Esophagus squamous epithelium (tissue), 5 donors: ENCODE data around the gene XPO1. TPM values are rescaled to one million over a fixed set of nuclear protein-coding genes. Genes with fewer than 3 reads are reported as not detected.

Experiments
- DNase-seq: peaks from one replicate; lab custom pipeline; 2025; lab: John Stamatoyannopoulos, UW
- H3K27ac ChIP-seq, 4 donors: fragments of 200-600 bp; sonication (generic); one replicate each; pipeline ENCODE4 v1.5.1; 2016 to 2019; ENCODE audit warnings: mild to moderate bottlenecking in 1 of 4
- H3K27me3 ChIP-seq, 4 donors: fragments of 200-600 bp; sonication (generic); 1 replicate in 3 of 4; 2 replicates in 1 of 4; pipeline versions ENCODE4 v1.5.1 to v1.6.0; 2017 to 2021; ENCODE audit warnings: antibody characterized with exemption in 1 of 4
- H3K36me3 ChIP-seq, 3 donors: fragments of 200-600 bp; sonication (generic); one replicate each; pipeline ENCODE4 v1.5.1; 2016 to 2019
- H3K4me1 ChIP-seq, 3 donors: fragments of 200-600 bp; sonication (generic); one replicate each; pipeline ENCODE4 v1.5.1; 2017 to 2019
- H3K4me3 ChIP-seq, 4 donors: fragments of 200-600 bp; sonication (generic); 1 replicate in 3 of 4; 2 replicates in 1 of 4; pipeline ENCODE4 v1.5.1; 2016 to 2019; ENCODE audit warnings: mild to moderate bottlenecking in 2 of 4, moderate library complexity in 1 of 4
- H3K9me3 ChIP-seq, 3 donors: fragments of 200-600 bp; sonication (generic); one replicate each; pipeline ENCODE4 v1.5.1; 2016 to 2019
- CTCF ChIP-seq, 6 experiments: fragments of 450-650 bp in 4 of 6; fragments of 200-600 bp in 2 of 6; sonication (generic) in 2 of 6; IDR thresholded peaks; one replicate each; pipeline ENCODE4 v1.5.1; 2016 to 2019; ENCODE audit warnings: antibody characterized with exemption in 6 of 6, mild to moderate bottlenecking in 4 of 6, moderate library complexity in 4 of 6
- POLR2A ChIP-seq, 4 donors: fragments of 450-650 bp; IDR thresholded peaks; one replicate each; pipeline ENCODE4 v1.6.1; 2017; ENCODE audit warnings: antibody characterized with exemption in 4 of 4, mild to moderate bottlenecking in 4 of 4, moderate library complexity in 3 of 4
- WGBS, 2 donors: methylation state at CpG; one replicate each; pipeline ENCODE4 v1.1.5; 2018; 5-methylcytosine and 5-hydroxymethylcytosine counted together
- intact Hi-C: fragments of 100-400 bp; cut with DNase I; formaldehyde crosslinking; loops from one replicate; pipeline ENCODE4 v1.15.0; 2022
- total RNA-seq, 4 donors: library from RNA; depleted of rRNA; stranded (reverse); fragments of >200 nt; gene quantifications; one replicate each; pipeline ENCODE4 v1.1.0, GENCODE V29; 2016
- donor health status: DM: yes; HTN: yes; CAD: no.

XPO1 gene
- total RNA-seq, 4 donors from 2014 or later: 46.5 to 138 (median 104) TPM

GRCh38 chr2:61557381-61557780 is 19.2 kb upstream of the XPO1 start:
- no peak overlapping the region for H3K27ac ChIP-seq
- no peak for TF ChIP-seq CTCF (IDR thresholded peaks at IDR 0.05)
- TF ChIP-seq POLR2A (IDR thresholded peaks at IDR 0.05): no peak
- DNase-seq: no peak
- H3K36me3 ChIP-seq: no peaks in the 10 kb centered on the region
- intact Hi-C loops: no loop called here
- H3K4me1 ChIP-seq: no peaks in the 10 kb centered on the region
- H3K4me3 ChIP-seq: no peak overlapping the region
- no peaks in the 10 kb centered on the region for H3K9me3 ChIP-seq
- no peaks in the 10 kb centered on the region for H3K27me3 ChIP-seq
- 61 to 63% methylated on average over 6 of the region's 6 CpGs for WGBS, 2 donors

- no peaks in the 10 kb centered on the region for H3K9me3 ChIP-seq
- WGBS, 2 donors: 80 to 83% methylated on average over 1 of the region's 1 CpG
- H3K27ac ChIP-seq: no peak overlapping the region
- intact Hi-C loops: no loop called here
- no peak overlapping the region for H3K4me3 ChIP-seq
- no peaks in the 10 kb centered on the region for H3K27me3 ChIP-seq
- DNase-seq: no peak
- TF ChIP-seq CTCF (IDR thresholded peaks at IDR 0.05) (no peak), POLR2A (IDR thresholded peaks at IDR 0.05) (no peak)
- H3K36me3 ChIP-seq: no peaks in the 10 kb centered on the region
- no peaks in the 10 kb centered on the region for H3K4me1 ChIP-seq
These were observed 16.4 kb upstream of the XPO1 start for GRCh38 chr2:61554604-61555003.

- no peak overlapping the region for H3K4me3 ChIP-seq
- no peak overlapping the region for H3K27ac ChIP-seq
- TF ChIP-seq POLR2A (IDR thresholded peaks at IDR 0.05) (no peak), CTCF (IDR thresholded peaks at IDR 0.05) (no peak)
- intact Hi-C loops: no loop called here
- no peaks in the 10 kb centered on the region for H3K9me3 ChIP-seq
- H3K4me1 ChIP-seq: no peaks in the 10 kb centered on the region
- no peaks in the 10 kb centered on the region for H3K27me3 ChIP-seq
- H3K36me3 ChIP-seq: no peaks in the 10 kb centered on the region
- WGBS, 2 donors: 79 to 82% methylated on average over 5 of the region's 5 CpGs
- DNase-seq: no peak
These were observed 12.4 kb upstream of the XPO1 start for GRCh38 chr2:61550375-61551209.

GRCh38 chr2:61549546-61549945 is 11.4 kb upstream of the XPO1 start:
- intact Hi-C loops: no loop called here
- 91 to 100% methylated on average over 2 of the region's 2 CpGs for WGBS, 2 donors

More at GRCh38 chr2:61549546-61549945, 11.4 kb upstream of the XPO1 start:
- Histone ChIP-seq H3K4me3 (no peak overlapping the region), H3K4me1 (no peaks in the 10 kb centered on the region), H3K9me3 (no peaks in the 10 kb centered on the region), H3K27me3 (no peaks in the 10 kb centered on the region), H3K36me3 (no peaks in the 10 kb centered on the region), H3K27ac (no peak overlapping the region)
- no peak for DNase-seq
- no peak for TF ChIP-seq CTCF (IDR thresholded peaks at IDR 0.05)
- TF ChIP-seq POLR2A (IDR thresholded peaks at IDR 0.05): no peak
